GM08714 (cell line): ENCODE data around the gene EIF1.

Source experiments
- H3K4me3 ChIP-seq: fragments of 200-500 bp; sonication (Bioruptor generic); 2 replicates; pipeline ENCODE4 v1.5.1; 2014; ENCODE audit warnings: mild to moderate bottlenecking, low read length, inconsistent platforms
- ZNF274 ChIP-seq: IDR thresholded peaks from 2 replicates; pipeline ENCODE4 v1.6.1; 2012; ENCODE audit warnings: mild to moderate bottlenecking, low read depth, low read length

EIF1 gene

DNA sequence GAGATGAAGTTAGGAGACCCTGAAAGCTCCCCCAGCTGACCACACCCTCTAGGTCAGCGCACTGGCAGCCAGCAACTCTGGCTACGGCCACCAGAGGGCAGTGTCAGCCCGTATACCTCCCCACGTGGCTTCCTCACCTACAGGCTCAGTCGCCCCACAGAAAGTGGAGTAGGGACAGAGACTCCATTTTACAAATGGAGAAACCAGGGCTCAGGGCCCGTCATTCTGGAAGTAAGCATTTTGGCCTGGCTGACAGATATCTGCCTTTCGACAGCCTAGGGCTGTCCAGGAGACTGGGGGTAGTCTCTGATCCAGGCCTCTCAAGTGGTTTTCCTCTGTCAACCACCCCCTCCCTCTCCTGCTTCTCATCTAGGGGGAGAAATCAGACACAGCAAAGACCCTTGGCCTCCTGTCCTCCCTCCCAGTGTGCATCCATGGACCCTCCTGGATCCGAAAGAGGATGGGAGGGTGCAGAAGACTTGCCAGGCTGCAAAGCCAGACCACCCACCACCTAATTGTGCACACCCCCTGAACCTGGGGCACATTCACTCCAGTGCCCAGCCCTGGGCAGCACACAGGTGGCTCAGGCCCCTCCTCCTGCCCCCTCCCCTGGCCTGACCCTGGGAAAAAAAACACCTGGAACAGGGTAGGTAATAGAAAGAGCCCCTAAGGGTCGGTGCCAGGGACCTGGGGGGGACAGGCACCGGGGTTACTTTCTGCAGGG is 49.6 kb downstream of the EIF1 start:
- no peak overlapping the region for H3K4me3 ChIP-seq
- TF ChIP-seq ZNF274: no peak

DNA sequence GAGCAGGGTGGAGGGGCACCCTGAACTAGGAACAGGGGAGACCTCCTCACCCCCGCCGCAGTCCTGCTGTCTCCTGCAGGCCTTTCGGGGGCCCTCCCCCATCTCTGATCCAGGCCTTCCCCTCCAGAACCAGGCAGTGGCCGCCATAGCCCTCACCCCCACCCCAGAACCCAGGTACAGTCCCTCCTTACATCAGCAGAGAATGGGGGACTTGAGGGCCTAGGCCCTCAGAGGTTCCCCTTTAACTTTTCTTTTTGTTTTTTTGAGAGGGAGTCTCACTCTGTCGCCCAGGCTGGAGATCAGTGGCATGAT is 50.1 kb downstream of the EIF1 start:
- TF ChIP-seq ZNF274: no peak

DNA sequence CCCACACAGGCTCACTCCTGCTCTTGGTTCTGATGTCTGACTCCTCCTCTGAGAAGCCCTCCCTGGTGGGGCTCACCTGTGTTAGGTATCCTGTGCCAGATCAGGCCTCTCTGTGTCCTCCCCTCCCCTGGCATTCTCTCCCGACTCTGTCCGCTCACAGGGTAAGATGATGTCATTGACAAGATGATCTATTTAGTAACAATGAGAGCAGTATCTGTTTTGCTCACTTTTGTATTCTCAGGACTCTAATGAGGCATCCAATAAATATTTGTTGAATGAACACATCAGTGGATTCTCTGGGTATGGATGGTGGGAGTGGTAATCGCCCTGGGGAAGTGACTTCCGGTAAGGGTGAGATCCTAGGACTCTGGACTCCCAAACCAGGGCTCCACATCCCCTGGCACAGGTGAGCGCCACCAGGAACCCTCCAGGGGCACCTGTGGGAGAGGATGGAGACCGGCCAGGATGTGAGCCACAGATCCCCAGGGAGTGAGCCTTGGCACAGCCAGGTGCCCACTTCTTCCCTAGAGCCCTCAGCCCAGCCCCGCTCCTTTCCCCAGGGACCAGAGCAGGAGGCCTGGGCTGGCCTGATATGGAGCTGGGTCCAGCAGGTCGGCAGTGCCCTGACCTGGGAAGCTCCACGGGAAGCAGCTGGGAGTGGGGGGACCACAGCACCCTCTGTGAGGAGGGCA is 51.1 kb downstream of the EIF1 start:
- TF ChIP-seq ZNF274: no peak

More for the DNA sequence above, 50.1 kb downstream of the EIF1 start:
- H3K4me3 ChIP-seq: no peak overlapping the region

DNA sequence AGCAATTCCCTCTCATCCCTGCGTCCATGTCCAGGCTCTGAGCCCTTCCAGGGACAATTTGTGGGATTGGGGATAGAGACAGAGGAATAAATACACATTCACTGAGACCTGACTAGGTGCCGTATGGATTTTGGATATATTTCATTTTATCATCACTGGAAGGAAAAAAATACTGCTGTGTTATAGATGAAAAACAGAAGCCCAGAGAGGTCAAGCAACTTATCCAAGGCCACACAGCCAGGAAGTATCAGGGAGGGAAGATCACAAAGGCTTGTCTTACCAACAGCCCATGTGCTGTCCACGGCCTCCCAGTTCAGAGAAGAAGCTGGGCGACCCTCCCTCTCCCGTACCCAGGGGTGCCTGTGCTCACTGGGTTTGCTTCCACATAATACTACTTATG is 51.8 kb downstream of the EIF1 start:
- TF ChIP-seq ZNF274: no peak
- H3K4me3 ChIP-seq: no peak overlapping the region

More for the DNA sequence above, 51.1 kb downstream of the EIF1 start:
- H3K4me3 ChIP-seq: no peak overlapping the region

DNA sequence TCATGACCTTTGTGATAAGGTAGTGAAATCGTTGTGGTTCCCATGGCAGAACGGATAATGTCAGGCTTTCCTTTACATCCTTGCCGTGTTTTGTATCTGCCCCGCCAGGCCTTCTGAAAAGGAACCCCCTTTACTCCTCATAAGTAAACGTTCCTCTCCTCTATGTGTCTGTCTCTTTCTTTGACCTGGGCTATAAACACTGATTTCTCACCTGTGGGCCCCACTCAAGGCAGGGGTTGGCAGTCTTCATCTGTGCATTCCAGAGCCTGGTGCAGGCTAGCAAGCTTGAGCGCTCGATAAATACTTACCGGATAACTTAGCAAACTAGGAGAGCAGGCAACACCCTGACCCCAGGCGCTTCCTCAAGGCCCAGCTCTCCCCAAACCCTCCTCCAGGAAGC is 53.0 kb downstream of the EIF1 start:
- no peak overlapping the region for H3K4me3 ChIP-seq
- TF ChIP-seq ZNF274: no peak
